ENCODE results near the gene GNAT2. TPM values are rescaled to one million over a fixed set of nuclear protein-coding genes. Genes with fewer than 3 reads are reported as not detected.

Gene GNAT2
- total RNA-seq, 4 donors from 2014 or later, result 0.33 TPM; not detected in 3

GRCh38 chr1:109652402-109652801 lies 33.0 kb upstream of the GNAT2 start:
- intact Hi-C loops (cut with DNase I), result loop anchor here (10.0 kb wide), 1 partner anchor 262 kb away; the partner anchor contains the start of gene CSF1
- Histone ChIP-seq H3K27ac (replicated peaks in 1 of 4) (no peak overlapping the region), H3K9me3 (no peaks in the 10 kb centered on the region), H3K27me3 (no peaks in the 10 kb centered on the region), H3K4me1 (peaks cover 17 to 27% (median 23%) of the 10 kb centered on the region in 4 donors), H3K4me3 (no peak overlapping the region), H3K36me3 (peaks cover 0 to 3% (median 0%) of the 10 kb centered on the region in 4 donors)
- DNase-seq (ENCODE audit: extremely low spot score), result no peak
- no peak for TF ChIP-seq POLR2AphosphoS5 (IDR thresholded peaks at IDR 0.05)
- no peak for TF ChIP-seq CTCF (IDR thresholded peaks at IDR 0.05)
- no peak for TF ChIP-seq EP300 (IDR thresholded peaks at IDR 0.05)
- TF ChIP-seq POLR2A (IDR thresholded peaks at IDR 0.05; ENCODE audit: low read depth), result no peak
- 92% methylated on average over 2 of the region's 2 CpGs for WGBS

GRCh38 chr1:109650609-109651008 lies 31.2 kb upstream of the GNAT2 start:
- no peak overlapping the region for H3K27ac ChIP-seq (replicated peaks in 1 of 4)
- H3K36me3 ChIP-seq, result no peaks in the 10 kb centered on the region
- 81% methylated on average over 3 of the region's 3 CpGs for WGBS
- no peak for TF ChIP-seq CTCF (IDR thresholded peaks at IDR 0.05)
- no peak for TF ChIP-seq EP300 (IDR thresholded peaks at IDR 0.05)
- no peak for TF ChIP-seq POLR2A (IDR thresholded peaks at IDR 0.05; ENCODE audit: low read depth)
- TF ChIP-seq POLR2AphosphoS5 (IDR thresholded peaks at IDR 0.05), result no peak
- no peak for DNase-seq (ENCODE audit: extremely low spot score)
- H3K4me3 ChIP-seq, result no peak overlapping the region
- peaks cover 13 to 14% (median 13%) of the 10 kb centered on the region in 4 donors for H3K4me1 ChIP-seq
- intact Hi-C loops (cut with DNase I), result loop anchor here (10.0 kb wide), 1 partner anchor 264 kb away; the partner anchor contains the start of gene CSF1
- no peaks in the 10 kb centered on the region for H3K9me3 ChIP-seq
- no peaks in the 10 kb centered on the region for H3K27me3 ChIP-seq

DNA sequence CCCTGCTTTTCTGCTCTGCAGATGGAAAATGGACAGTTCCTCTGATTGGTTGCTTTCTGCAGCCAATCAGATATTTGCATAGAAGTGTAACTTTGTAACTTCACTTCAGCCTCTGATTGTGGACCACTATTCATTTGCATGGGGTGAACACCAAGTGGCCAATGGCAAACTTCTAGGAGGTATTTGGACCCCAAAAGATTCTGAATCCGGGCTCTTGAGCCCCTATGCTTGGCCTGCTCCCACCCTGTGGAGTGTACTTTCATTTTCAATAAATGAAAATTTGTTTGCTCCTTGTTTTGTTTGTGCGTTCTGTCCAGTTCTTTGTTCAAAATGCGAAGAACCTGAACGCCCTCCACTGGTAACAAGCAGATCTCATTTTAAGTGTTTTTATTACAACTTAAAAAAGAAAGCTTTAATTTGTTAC lies 30.1 kb upstream of the GNAT2 start:
- no peak overlapping the region for H3K27ac ChIP-seq (replicated peaks in 1 of 4)
- no peaks in the 10 kb centered on the region for H3K27me3 ChIP-seq
- no peaks in the 10 kb centered on the region for H3K36me3 ChIP-seq
- 59% methylated on average over 4 of the region's 4 CpGs for WGBS
- no peaks in the 10 kb centered on the region for H3K9me3 ChIP-seq
- intact Hi-C loops (cut with DNase I), result no loop called here
- peaks cover 2 to 3% (median 2%) of the 10 kb centered on the region in 4 donors for H3K4me1 ChIP-seq
- DNase-seq (ENCODE audit: extremely low spot score), result peak; percentile 39
- peak overlapping the region in 3 of 4 donors; percentile 15 to 36 (median 33) for H3K4me3 ChIP-seq
- TF ChIP-seq CTCF (IDR thresholded peaks at IDR 0.05) (peak; percentile 14 to 23 (median 18)), EP300 (IDR thresholded peaks at IDR 0.05) (no peak)

DNA sequence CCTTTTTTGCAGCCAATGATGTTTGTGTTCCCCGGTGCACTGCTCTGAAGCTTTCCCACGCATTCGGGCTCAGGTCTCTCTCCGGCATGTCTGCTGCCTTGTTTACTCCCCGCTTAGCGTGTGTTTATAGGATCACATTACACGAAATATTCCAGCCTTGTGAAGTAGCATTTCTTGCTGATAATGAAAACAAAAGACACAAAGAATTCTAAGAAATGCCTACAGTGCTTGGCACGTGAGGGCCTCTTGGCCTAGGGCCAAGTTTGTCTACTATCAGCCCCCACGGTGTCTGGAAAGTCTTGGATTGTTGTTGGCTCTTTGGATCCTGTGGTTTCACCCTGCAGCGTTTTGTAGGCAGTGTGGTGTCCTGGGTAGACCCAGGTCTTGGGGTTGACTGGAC lies 25.3 kb upstream of the GNAT2 start:
- H3K4me3 ChIP-seq, result no peak overlapping the region

More for the DNA sequence above, 25.3 kb upstream of the GNAT2 start:
- H3K36me3 ChIP-seq, result no peaks in the 10 kb centered on the region
- no peak for DNase-seq (ENCODE audit: extremely low spot score)
- no peak overlapping the region for H3K27ac ChIP-seq (replicated peaks in 1 of 4)
- intact Hi-C loops (cut with DNase I), result loop anchor here (5.0 kb wide), 3 partner anchors 43 to 338 kb away; partner anchors contain the start of genes AHCYL1 and GSTM1
- no peaks in the 10 kb centered on the region for H3K27me3 ChIP-seq
- no peaks in the 10 kb centered on the region for H3K9me3 ChIP-seq
- peaks cover 8 to 17% (median 10%) of the 10 kb centered on the region in 4 donors for H3K4me1 ChIP-seq
- no peak for TF ChIP-seq POLR2A (IDR thresholded peaks at IDR 0.05; ENCODE audit: low read depth)
- TF ChIP-seq POLR2AphosphoS5 (IDR thresholded peaks at IDR 0.05), result no peak
- no peak for TF ChIP-seq CTCF (IDR thresholded peaks at IDR 0.05)
- TF ChIP-seq EP300 (IDR thresholded peaks at IDR 0.05), result no peak
- no CpG with 5 or more reads among the region's 10 CpGs for WGBS
